Measurements from ENCODE around the gene ZNF845. TPM values are rescaled to one million over a fixed set of nuclear protein-coding genes. Genes with fewer than 3 reads are reported as not detected.
"Not testable (repeated sequence)": the region's sequence is repeated elsewhere in the genome, so short reads cannot be mapped to it uniquely, and the experiment has no call there.

Gene ZNF845
- total RNA-seq: 7.5 and 8.6 TPM in 2 replicates
- 1.7 TPM for polyA plus RNA-seq (2012)

GRCh38 chr19:53333463-53334449, at the start of gene ZNF845:
Gene ZNF845, plus strand, starts transcription at chr19:53333749. Its CDS starts 7,559 bp downstream, at chr19:53341308.
- peak; percentile 89 for DNase-seq (ENCODE audit: low read depth)

- no peak for DNase-seq (ENCODE audit: low read depth)
Observed at GRCh38 chr19:53285087-53285486, 48.5 kb upstream of the ZNF845 start.

GRCh38 chr19:53290758-53291549, 42.6 kb upstream of the ZNF845 start:
- no peak for DNase-seq (ENCODE audit: low read depth)

GRCh38 chr19:53294786-53295441, 38.6 kb upstream of the ZNF845 start:
- DNase-seq (ENCODE audit: low read depth): no peak

GRCh38 chr19:53301341-53301740, 32.2 kb upstream of the ZNF845 start:
- DNase-seq (ENCODE audit: low read depth): not testable (repeated sequence)

GRCh38 chr19:53308339-53308811, 25.2 kb upstream of the ZNF845 start:
- no peak for DNase-seq (ENCODE audit: low read depth)

GRCh38 chr19:53311044-53311443, 22.5 kb upstream of the ZNF845 start:
- no peak for DNase-seq (ENCODE audit: low read depth)

GRCh38 chr19:53311897-53312296, 21.7 kb upstream of the ZNF845 start:
- DNase-seq (ENCODE audit: low read depth): no peak

GRCh38 chr19:53328967-53329366, 4.6 kb upstream of the ZNF845 start:
- no peak for DNase-seq (ENCODE audit: low read depth)

- DNase-seq (ENCODE audit: low read depth): peak; percentile 2
Observed at GRCh38 chr19:53332484-53332883, 1.1 kb upstream of the ZNF845 start.

GRCh38 chr19:53333066-53333462, 485 bp upstream of the ZNF845 start:
- DNase-seq (ENCODE audit: low read depth): no peak

- DNase-seq (ENCODE audit: low read depth): not testable (repeated sequence)
Observed at GRCh38 chr19:53344403-53344802, 10.9 kb downstream of the ZNF845 start.

- DNase-seq (ENCODE audit: low read depth): no peak
Observed at GRCh38 chr19:53355739-53356138, 22.2 kb downstream of the ZNF845 start.

GRCh38 chr19:53357821-53358581, 24.5 kb downstream of the ZNF845 start:
- DNase-seq (ENCODE audit: low read depth): no peak

- DNase-seq (ENCODE audit: low read depth): not testable (repeated sequence)
Observed at GRCh38 chr19:53360056-53360455, 26.5 kb downstream of the ZNF845 start.

- peak; percentile 76 for DNase-seq (ENCODE audit: low read depth)
Observed at GRCh38 chr19:53365134-53365898, 31.8 kb downstream of the ZNF845 start, which contains the start of gene ZNF525. Gene ZNF525, plus strand, starts transcription at chr19:53365705. Its CDS starts 6,577 bp downstream, at chr19:53372282.

GRCh38 chr19:53365899-53366493, 32.4 kb downstream of the ZNF845 start:
- peak; percentile 13 for DNase-seq (ENCODE audit: low read depth)

GRCh38 chr19:53372196-53372595, 38.6 kb downstream of the ZNF845 start:
- no peak for DNase-seq (ENCODE audit: low read depth)

- DNase-seq (ENCODE audit: low read depth): no peak
Observed at GRCh38 chr19:53374288-53374687, 40.7 kb downstream of the ZNF845 start.

Measured in myocyte (in vitro differentiated cells).